HG02588 (cell line): ENCODE measurements around the gene TCEA2.

Source experiments
- ATAC-seq: cut with Tn5 transposase; IDR thresholded peaks from one replicate; pipeline ENCODE4 v1.9.1; 2021; ENCODE audit warnings: mild to moderate bottlenecking, moderate library complexity; ENCODE audit not compliant: unreplicated experiment

Gene TCEA2

GRCh38 chr20:64119681-64120341, 56.8 kb downstream of the TCEA2 start:
- ATAC-seq, result no peak

GRCh38 chr20:64121586-64121985, 58.6 kb downstream of the TCEA2 start:
- ATAC-seq, result no peak
